Measurements from ENCODE around the gene DTHD1.

Gene DTHD1

DNA sequence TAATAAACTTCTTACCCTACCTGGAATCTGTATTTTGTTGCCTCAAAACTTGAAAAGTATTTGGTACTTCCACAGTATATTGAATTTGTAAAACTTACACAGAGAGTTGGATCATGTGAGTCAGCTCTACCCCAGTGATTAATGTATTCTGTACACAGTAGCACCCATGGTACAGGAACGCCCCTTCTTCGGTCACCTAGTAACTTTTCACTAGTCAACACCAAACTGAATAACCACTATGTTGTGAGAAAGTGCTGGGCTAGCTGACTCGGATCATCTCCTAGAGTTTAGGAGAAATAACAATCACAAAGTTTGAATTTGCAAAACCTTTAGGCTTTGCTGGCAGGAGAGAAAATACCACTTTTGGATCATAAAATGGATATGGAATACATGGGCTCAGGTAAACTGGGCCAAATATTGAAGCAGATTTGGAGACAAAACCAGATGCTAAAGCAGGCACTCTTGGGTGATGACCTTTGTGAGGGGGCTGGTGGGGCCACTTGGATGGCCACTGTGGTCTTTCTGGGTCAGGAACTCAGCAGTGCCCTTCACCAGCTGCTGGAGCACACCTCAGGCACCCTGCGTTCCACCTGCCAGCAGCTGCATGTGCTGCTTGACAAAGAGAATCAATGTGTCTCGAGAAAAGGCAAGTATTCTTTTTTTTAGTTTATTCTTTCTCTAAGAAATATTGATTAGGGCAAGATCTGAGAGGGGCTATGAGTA lies at the start of gene DTHD1:
Gene DTHD1, plus strand, starts transcription at position 233 of the 723 bp plus-strand sequence. Its CDS starts 143 bp downstream, at position 376.
- no peak for DNase-seq (ENCODE audit: low spot score)

DNA sequence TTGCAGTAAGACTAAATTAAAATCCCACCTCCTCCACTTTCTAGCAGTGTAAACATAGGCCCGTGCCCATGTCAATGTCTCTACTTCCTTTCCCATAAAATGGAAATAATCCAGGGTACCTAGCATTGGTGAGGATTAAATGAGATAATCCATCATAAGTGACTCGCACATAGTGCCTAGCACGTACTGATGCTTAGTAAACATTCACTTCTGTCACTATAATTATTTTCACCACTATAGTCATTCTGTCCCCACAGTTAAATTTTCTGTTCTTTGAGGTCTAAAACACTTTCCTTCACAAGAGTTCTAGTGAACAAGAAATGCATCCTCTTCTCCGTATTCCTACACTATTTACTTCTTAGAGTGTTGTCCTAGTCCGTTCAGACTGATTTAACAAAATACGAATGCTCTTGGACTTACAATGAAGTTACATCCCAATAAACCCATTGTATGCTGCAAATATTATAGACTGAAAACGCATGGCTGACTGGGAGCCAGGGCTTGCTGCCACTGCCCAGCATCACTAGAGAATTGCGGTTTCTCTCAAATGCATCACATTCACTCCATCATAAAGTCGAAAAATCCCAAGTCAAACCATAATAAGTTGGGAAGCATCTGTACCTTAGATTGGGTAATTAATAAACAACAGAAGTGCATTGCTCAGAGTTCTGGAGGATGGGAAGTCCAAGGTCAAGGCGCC lies 47.7 kb upstream of the DTHD1 start:
- no peak for DNase-seq (ENCODE audit: low spot score)

DNA sequence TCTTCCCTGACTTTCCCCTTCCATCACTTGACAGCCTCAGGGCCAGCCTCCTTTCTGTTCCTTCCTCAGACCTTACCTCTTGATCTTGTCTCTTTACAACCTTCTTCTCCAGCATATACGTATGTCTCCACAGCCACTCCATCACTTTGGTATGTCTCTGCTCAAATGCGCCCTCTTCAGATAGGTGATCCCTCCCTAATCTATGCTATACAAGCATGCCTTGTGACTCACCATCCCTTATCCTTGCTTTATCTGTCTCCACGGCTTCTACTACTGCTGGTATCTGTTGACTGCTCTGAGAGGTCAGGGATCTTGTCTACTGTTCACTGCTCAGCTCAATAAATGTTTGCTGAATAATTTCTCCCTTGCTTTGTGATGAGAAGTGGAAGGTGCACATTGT lies 46.1 kb upstream of the DTHD1 start:
- no peak for DNase-seq (ENCODE audit: low spot score)

DNA sequence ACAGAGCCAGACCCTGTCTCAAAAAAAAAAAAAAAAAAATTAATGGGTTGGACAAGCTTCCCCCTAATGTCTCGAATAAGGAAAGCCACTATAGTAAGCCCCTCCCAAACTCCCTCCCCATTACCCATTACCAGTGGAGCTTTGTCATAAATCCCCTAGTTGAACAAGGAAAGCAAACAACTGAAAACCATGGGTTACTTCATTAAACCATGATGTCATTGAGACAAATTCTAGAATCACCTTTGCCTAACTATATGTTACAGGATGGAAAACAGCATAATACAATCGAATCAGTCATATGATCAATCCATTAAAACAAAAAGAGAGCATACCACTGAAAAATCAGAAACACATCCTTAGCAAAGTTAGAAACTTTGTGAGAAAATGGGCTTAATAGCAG lies 45.3 kb upstream of the DTHD1 start:
- DNase-seq (ENCODE audit: low spot score): no peak

DNA sequence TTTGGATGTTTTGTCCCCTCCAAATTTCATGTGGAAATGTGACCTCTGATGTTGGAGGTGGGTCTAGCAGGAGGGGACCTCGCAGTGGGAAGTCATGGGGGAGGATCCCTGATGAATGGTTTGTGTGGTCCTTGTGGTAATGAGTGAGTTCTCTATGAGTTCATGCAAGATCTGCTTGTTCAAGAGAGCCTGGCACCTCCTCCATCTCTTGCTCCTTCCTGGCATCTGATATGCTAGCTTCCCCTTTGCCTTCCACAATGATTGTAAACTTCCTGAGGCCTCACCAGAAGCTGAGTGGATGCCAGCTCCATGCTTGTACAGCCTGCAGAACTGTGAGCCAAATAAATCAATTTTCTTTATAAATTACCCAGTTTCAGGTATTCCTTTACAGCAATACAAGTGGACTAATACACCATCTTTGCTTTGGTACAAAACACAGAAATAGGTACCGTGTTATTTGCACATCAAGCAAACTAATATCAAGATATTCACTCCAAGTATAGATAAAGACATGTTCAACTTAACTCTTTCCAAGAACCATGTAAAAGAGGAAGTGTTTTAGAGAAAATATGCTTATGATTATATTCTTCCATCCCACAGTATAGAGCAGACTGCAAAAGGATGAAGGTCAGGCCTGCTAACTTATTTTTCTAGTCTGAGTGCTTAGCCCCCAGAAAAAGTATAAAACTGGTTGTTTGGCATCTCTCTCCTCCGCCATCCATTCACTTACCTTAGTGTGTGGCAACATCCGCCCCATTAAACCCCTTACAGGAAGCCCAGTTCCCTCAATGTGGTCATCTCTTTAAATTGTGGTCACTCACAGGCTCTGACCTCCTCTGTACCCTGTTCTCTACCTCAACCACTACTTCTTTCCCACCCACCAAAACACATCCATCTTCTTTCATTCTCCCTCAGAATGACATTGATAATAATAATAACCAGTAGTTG lies 43.8 kb upstream of the DTHD1 start:
- DNase-seq (ENCODE audit: low spot score): no peak

DNA sequence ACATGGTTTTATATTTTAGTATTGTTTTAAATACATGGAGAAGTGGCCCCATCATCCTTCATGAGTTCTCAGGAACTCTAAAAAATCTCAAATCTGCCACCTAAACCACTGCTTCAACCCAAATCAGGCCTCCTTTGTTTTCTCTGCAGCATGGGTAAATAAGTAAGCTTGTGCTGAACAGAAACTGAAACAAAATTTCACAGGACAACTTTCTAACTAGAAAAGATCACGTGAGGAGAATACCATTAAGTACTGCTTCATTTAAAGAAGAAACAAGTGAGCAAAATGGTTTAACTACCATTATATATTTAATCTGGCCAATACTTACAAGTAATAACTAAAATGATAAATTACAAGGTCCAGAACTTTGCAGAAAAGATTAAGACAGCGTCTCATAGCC lies 39.6 kb upstream of the DTHD1 start:
- DNase-seq (ENCODE audit: low spot score): no peak

DNA sequence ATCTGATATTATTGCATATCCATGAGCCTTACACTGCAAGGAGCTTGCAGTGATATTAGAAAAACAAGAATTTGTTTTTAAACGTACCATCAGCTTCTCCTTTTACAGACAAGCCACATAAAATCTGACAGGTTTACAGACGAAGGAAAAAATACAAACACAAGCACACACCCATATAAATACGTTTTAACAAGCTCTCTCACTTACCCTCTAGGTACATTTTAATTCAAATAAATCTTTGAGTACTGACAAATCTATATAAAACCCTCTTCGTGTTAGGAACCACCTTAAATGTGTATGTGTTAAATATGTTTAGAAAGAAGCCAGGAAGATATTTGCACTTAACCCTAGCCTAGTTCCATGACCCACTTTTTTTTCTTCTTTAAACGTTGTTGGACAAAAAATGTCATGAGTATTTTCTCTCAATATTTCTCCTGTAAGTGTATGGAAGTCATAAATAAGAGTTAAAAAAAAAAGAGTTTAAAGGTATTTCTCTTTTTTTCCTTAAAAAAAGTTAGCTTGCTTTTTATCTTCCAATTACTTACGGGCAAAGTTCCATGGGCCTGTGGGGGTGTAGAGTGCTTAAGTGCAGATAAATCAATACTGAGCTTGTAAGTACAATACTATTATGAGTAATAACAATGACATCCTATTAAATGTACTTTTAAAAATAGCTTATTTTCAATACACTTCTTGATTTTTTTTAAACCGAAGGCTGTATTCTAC lies 38.6 kb upstream of the DTHD1 start:
- no peak for DNase-seq (ENCODE audit: low spot score)

DNA sequence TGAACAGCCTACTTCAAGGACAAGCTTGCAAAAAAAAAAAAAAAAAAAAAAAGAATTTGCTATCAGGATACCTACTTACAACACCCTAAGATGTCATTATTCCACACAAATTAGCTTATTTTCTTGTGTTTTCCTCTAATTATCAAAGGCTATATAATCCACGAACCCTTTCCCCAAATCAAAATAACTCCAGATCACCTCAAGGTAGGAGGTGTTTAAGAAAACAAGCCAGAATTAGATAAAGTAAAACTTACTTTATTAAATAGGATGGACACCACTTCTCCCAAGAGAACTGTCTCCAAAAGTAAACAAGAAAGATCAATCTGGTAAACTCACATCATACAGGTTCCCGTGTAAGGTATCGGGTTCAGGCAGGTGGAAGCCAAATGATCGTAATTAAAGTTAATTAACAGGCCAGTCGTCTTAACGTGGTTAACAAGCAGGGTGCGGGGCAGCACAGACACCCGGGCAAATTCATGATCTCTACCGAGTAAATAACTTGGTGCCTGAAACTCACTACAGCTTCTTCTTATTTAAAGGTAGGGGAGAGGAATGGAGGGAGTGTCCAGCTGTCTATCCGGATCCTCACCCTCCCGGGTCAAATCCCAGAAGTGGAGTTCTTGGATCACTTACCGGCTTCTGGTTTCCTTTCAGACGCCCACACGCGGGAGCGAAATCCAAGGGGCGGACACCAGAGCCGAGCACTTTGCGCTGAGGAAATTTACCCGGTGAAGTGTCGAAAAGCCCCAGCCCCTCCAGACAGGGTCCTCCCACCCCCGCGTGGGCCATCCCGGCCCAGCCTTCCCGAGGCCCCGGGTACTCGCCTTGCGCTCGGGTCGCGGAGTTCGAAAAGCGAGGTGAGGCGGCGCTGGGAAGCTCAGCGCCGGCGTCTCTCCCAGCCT lies 37.8 kb upstream of the DTHD1 start:
- no peak for DNase-seq (ENCODE audit: low spot score)

DNA sequence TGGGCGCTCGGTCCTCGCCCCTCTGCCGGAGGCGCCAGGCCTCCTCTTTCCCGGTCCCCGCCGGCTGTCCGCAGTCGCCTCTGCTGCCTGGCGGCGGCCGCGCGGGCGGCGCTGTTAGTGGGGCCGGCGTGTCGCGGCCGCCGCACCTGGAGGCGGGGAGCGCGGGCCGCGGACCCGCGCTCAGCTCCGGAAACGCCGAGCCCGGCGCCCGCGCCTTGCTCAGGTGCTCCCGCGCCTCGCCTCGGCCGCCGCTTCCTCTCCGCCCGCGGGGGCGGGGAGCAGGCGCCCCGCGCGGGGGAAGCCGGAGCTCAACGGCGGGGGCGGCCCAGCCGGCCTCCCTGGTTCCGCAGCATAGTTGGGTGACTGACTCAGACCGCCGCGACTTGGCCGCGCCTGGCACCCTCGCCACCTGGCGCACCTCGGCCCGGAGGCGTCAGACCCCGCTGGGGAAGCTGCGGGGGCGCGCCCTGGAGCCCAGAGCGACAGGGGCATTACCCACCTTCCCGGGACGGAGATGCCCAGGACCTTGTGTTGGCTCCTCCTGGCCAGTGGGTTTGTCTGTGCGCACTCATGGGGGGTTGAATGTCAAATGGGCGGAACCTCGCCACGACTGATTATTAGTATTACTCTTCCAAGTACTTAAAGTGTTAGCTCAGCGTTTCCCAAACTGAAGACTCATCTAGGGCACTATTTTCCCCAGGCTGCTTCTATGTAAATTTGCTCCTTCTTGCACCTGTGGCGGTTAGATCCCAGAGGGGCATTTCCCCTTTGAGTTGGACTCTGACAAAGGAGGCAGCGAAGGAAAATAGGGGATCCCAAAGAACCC lies 36.9 kb upstream of the DTHD1 start, which contains the start of gene ARAP2:
Gene ARAP2, minus strand, starts transcription at position 258 of the 826 bp plus-strand sequence. CDS start 15,028 bp downstream, outside the sequence.
- no peak for DNase-seq (ENCODE audit: low spot score)

DNA sequence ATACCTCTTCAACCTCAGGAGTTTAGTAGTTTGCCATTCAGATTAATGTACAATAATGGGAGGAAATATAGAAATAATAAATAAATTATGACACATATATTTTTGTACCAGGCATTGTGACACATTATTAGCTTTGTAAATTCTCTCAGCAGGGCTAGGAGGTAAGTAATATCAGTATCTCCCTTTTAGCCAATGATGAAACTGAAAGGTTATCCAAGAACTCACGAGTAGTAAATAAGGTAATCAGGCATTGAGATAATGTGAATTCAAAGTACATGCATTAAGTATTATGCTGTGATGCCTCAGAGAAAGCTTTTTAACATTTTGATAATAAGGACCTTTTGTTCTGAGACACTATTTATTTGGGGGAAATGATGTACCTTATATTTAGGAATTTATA lies 31.8 kb upstream of the DTHD1 start:
- no peak for DNase-seq (ENCODE audit: low spot score)

DNA sequence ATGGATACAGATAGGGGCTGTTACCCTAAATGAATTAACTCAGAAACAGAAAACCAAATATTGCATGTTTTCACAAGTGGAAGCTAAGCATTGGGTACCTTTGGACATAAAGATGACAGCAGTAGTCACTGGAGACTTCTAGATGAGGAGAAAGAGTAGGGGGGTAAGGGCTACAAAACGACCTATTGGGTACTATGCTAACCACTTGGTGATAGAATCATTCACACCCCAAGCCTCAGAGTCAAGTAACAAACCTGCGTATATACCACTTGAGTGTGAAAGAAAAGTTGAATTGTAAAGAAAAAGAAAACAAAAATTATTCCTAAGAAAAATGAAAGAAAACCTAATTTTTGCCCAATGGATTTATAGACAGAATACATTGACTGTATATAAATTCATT lies 29.4 kb upstream of the DTHD1 start:
- no peak for DNase-seq (ENCODE audit: low spot score)

DNA sequence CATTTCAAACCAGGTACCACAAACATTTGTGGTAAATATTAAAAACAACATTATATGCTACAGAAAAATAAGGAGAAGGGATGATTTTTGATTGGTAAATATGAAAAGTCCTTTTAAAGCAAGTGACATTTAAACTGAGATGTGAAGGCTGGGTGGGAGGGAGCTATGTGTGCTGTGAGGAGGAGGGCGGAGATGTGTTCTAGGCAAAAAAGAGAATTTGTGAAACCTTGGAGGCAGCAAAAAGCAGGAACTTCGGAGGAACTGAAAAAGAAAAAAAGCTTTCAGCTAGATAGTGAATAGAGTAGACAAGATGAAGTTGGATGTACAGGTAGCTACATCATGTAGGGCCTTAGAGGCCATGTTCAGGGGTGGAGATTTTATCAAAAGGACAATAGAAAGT lies 27.0 kb upstream of the DTHD1 start:
- no peak for DNase-seq (ENCODE audit: low spot score)

DNA sequence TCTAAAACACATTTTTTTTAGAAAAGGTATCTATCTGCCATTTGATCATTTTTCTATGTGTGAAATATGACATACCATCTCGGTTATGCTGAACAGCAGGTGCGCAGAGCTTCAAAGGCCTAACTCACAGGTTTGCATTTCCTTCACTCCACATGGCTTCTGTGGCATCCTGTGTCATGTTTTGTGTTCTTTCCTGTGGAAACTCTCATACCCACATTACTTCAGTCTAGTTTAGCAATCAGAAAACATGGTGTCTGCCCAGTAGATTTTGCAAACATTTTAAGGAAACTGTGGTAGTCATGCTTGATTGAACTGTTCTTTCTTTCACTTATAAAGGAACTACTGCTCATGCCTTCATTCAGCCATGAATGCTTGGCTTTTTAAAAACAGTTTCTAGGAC lies 25.8 kb upstream of the DTHD1 start:
- no peak for DNase-seq (ENCODE audit: low spot score)

DNA sequence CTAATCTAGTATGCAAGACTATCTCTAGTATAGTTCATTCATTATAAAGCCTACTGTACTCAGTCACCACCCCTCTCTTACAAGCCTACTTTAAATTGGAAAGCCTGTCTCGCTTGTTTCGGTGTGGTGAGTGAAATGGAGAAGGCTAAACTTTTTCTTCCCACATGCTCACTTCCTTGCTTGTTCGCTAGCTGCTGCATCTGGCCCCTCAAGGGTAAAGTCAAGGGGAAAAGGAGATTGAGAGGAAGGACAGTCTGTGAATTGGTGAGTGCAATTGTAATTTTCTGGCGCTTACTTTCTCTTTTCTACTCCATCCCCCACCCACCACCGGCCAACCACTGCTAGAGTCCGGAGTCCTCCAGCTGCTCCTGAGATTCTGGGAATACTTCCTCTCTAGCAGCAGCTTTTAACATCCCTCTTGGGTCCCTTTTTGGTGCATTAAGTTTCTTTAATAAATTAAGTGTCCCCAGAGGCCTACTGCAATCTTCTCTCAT lies 25.0 kb upstream of the DTHD1 start:
- no peak for DNase-seq (ENCODE audit: low spot score)

DNA sequence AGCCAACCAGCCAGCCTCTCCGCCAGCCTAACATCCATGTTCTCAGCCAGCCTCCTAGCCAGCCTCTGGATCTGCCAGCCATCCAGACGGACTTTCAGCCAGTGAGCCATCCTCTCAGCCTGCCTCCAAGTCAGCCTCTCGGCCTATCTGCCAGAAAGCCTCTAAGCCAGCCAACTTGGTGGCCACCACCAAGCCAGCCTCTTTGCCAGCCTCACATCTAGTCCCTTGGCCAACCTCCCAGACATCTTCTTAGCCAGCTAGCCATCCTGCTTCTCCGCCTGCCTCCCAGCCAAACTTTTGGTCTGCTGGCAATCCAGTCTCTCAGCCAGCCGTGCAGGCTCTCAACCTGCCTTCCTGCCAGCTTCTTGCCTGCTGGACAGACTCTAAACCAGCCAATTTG lies 20.7 kb upstream of the DTHD1 start:
- no peak for DNase-seq (ENCODE audit: low spot score)

DNA sequence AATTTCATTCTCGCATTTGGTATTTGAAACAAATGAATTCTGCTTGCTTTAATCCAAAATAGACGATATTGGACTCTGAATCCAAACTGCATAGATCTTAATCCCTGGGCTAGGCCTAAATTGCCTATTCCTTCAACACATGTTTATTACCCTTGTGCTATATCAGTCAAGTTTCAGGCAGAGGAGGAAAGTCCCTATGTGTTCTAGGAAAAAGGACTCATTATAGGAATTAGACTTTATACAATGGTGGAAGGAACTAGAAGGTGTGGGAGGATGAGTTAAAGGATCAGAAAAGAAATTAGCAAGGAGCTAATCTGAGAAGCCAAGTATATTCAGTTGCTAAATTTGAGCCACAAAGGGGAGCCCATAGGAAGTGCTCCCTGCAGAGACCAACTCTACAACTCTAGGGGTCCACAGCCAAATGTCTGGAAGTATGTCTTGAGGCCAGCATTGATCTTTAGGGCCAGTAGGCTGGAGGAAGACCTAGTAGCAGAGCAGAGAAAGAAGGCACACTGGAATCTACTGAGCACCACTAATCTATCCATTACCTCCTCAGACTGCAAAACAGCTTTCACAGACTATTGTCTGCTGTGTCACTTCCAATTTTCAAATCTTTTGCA lies 17.1 kb upstream of the DTHD1 start:
- no peak for DNase-seq (ENCODE audit: low spot score)

DNA sequence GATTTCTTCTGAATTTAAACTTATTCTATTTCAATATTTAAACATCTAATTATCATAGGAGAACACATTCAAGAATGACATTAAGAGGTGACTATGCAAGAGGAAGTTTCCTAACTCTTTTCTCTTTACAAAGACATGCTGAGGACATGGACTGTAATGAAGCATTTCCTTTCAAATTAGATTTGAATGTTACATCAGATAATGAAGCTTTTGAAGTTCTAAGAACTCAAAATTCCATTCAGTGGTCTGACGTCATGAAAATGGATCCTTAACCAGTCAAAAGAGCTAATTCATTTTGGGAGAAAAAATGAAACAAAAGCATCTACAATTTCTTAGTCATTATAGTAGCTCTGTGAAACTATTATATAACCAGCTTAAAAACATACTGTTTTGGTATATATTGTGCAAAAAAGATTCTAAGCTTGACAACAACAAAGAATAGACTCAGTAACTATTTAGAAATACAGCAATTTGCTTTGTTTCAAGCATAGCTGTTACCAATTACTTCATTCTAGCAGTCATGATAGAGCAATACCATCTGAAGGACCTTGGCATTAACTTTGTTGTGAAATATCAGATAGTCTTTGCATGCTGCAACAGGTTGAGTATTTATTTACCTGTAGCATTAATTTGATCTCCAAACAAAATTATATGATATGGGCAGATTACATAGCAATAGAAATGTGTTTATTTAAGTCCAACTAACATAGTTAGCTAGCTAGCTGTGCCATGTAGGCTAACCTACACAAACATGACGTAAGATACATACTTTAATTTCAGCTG lies 13.7 kb upstream of the DTHD1 start:
- DNase-seq (ENCODE audit: low spot score): no peak

DNA sequence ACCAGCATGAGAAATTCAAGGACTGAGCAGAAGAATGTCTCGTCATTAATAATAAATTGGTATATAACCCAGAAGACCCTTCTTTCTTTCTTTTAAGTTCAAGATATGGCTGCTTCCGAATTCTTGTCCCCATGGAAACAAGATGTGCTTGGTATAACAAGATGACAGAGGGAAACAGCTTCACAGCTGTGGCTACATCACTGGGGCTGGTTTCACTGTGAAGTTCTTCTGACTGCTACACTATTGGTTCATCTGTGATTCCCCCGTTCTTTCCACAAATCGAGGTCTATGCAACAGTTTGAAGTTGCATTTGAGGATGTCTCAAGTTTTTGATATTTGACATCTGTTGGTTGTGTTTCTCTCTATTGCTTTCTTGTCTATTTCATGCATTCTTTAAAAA lies 12.3 kb upstream of the DTHD1 start:
- no peak for DNase-seq (ENCODE audit: low spot score)
